Measurements from ENCODE around the gene CDH2.

CDH2 gene

GRCh38 chr18:28168725-28169124 is 8.2 kb downstream of the CDH2 start:
- no peak for DNase-seq (ENCODE audit: low read depth)

DNA sequence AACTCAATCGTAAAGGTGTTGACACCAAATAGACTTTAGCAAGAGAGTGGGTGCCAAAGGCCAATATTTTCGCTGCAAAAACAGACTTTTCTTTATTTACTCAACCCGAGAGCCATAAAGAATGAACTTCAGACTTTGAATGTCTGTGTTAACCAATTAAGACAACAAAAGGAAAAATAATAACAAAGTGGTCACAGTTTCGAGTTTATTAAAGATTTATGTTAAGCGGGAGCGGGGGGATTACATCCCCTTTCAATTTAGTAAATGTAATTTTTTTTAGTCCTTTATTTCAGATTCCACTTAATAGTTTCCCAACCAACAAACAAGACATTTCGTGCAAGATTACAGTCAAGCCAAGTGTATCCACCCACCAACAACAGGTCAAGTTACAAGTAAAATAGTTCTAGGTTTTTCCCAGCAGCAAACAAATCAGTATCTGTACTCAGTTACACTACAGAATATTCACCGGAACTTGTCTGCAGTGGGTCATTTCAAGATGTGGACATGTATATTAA is 9.0 kb downstream of the CDH2 start:
- DNase-seq (ENCODE audit: low read depth) = no peak

DNA sequence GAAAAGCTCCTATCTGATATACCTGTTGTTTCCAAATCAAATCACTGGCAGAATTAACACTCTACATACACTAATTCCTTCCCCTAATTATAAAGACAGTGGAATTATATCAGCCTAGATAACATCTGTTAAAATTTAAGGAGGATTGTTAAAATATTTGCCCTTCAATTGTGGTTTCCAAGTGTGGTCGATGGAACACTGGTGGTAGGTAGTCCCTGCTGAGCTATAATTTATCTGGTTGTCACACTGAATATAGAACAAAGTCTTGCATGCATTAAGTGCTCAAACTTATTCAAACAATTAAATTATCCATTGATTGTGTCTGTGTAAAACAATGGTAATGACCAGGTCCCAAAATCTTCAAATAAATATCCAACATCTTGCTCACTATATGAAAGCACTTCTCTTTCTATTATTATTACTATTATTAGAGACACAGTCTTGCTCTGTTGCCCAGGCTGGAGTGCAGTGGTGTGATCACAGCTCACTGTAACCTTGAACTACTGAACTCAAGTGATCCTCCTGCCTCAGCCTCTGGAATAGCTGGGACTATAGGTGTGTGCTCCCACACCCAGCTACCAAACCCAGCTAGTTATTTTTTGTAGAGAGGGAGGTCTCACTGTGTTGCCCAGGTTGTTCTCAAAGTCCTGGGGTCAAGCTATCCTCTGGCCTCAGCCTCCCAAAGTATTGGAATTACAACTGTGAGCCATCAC is 12.0 kb downstream of the CDH2 start:
- no peak for DNase-seq (ENCODE audit: low read depth)

DNA sequence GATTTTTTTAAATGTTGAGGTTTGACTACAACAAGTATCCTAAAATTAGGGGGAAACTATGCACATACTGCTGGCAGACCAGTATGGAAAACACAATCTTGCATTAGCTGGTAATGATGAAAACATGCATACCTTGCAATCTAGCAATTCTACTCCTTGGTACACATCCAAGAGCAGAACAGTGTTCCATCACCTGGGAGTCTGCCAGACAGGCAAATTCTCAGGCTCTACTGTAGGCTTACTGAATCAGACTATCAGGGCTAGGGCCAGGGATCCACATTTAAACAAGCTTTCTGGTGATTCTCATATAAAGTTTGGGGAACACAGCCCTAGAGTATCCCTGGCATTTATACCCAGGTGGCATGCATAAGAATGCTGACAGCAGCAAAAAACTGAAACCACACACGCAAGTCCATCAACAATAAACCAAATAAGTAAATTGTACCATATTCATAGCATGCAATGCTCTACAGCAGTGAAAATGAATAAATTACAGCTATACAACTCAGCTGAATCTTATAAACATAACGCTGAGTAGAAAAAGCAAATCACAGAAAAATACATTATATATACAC is 13.6 kb downstream of the CDH2 start:
- no peak for DNase-seq (ENCODE audit: low read depth)

GRCh38 chr18:28161608-28162599 is 15.0 kb downstream of the CDH2 start:
- no peak for DNase-seq (ENCODE audit: low read depth)

DNA sequence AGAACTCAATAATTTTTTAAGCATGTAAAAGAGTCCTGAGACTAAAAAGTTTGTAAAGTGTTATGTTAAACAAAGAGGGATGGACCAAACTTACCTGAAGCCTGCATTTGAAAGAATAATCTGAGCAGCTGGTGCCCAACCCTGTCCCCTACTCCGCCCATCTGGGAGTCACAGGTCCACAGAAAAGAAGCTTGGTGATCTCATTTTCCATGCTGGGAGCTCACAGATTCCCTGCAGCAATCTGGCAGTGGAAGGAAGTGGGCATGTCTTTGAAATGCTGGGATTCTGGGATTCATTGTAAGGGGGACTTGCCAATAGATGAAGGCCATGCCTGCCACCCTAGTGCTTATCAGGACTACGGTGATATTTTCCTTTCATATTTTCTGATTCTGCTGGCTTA is 17.9 kb downstream of the CDH2 start:
- no peak for DNase-seq (ENCODE audit: low read depth)

DNA sequence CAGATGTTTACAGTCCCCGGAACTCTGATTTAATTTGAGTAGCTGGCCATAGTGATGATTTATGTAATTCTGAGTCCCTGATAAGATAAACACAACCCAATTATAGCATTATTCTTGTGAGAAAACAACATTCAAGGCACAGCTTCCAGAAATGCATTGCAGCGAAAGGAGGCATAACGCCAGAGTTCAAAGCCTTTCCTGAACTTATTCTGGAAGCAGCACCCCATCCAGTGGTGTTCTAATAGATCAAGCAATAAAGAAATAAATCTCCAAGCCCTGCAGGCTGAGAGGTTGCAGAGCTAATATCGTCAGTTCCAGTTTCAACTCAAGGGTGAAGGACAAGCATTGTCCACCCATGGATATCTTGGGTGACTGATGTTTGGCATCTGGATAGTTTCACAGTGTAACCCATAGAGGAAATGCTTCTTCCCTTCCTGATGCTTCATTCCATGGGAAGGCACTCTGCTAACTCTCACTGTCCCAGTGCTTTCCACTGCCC is 18.8 kb downstream of the CDH2 start:
- DNase-seq (ENCODE audit: low read depth) = no peak

DNA sequence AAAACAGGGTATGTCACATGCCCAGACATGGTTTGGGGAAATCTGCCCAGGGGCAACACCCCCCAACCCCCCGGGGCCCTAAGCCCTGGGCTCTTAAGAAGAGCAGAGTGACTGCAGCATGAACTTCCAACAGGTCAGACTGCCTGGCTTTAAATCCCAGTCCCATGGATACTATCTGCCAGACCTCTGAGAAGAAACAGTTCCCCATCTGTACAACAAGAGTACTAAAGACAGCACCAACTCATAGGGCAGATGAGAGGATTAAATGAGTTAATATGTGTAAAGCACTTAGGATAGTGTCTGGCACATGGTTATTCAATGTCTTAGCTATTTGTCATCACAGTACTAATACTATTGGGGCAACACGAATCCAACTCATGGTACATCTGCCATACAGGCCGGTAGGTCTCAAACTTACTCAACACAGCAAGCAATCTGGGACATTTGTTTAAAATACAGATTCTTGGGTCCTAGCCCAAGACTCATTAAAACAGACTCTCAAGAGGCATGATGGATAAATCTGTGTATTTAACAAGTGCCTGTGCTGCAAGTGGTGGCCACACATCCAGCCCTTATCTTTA is 23.4 kb downstream of the CDH2 start:
- DNase-seq (ENCODE audit: low read depth) = no peak

DNA sequence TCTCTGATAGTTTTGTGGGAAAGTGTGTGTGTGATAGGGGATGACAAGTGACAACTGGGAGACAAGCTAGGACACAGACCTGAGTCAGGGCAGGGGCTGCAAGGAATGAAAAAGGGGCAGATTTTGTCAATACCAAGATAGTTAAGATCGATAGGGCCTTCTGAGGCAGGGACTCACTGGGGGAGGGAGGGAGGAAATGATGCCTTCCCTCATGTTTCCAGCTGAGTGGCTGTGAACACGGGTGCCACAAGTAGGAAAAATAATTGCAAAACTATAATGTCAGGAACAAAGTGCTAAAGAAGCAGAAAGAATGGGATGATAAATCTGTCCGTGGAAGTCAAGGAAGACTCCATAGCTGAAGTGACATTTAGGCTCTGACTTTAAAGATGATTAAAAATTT is 24.2 kb downstream of the CDH2 start:
- DNase-seq (ENCODE audit: low read depth) = no peak

DNA sequence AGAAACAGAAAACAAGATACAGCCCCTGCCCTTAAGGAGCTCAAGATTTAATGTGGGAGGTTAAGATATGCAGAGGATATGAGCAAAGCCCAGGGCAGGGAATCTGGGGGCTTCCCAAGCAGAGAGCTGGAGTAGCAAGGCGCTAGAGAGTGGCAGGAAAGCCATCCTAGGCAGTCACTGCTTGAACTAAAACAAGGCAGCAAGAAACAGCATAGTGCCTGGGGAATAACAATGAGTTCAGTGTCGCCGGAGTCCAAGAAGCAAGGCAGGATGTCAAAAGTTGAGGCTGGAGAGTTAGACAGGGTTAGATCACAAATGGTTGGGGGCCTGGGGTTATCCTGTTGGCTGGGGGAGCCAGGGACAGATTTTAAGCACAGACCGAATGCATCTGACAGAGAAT is 24.6 kb downstream of the CDH2 start:
- DNase-seq (ENCODE audit: low read depth) = no peak

GRCh38 chr18:28151434-28151833 is 25.5 kb downstream of the CDH2 start:
- no peak for DNase-seq (ENCODE audit: low read depth)

DNA sequence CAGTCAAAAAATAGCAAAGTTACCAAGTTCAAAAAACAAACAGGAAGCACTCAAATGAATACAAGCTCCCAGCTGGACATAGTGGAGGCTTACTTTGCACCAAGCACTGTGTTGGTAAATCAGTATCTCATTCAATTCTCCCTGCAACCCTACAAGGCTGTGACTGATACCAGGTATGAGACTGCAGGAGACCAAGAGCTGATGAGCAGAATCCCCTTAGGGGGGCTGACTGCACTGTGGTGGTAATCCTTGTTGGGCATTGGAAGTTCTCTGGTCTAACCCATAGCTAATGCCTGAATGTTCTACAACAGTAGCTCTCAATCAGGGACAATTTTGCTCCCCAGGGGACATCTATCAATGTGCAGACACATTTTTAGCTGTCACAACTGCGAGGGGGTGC is 26.0 kb downstream of the CDH2 start:
- DNase-seq (ENCODE audit: low read depth) = no peak

DNA sequence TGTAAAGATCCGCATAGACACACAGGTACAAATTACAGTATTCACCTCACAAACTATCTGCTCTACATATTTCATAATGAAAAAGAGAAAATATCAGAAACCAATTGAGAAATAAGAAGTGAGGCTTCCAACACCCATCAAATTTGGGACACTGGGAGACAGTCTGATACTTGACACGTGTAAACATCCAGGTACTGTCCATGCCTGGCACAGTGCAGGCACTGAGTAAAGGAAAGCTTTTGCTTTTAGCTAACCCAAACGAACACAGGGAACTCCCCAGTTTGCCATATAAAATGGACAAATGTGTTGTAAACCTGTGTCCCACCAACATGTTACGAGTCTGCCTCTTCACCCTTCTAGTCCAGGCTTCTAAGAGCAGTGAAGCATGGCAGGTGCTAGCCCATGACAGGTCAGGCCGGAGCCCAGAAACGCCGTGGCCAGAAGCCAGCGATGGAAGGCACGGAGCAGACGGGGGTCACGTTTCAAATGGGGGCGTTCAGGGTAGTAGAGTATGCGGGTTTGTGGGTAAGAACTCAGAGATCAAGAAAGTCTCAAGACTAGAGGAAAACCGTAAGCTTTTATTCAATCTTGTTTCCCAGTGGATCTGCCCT is 27.0 kb downstream of the CDH2 start:
- DNase-seq (ENCODE audit: low read depth) = no peak

GRCh38 chr18:28147674-28148171 is 29.2 kb downstream of the CDH2 start:
- DNase-seq (ENCODE audit: low read depth) = no peak

DNA sequence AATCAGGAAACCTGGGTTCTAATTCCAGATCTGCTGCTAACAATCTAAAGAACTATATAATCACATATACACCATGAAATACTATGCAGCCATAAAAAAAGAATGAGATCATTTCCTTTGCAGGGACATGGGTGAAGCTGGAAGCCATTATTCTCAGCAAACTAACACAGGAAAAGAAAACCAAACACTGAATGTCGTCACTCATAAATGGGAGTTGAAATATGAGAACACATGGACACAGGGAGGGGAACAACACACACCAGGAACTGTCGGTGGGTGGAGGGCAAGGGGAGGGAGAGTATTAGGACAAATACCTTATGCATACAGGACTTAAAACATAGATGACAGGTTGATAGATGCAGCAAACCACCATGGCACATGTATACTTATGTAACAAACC is 33.2 kb downstream of the CDH2 start:
- no peak for DNase-seq (ENCODE audit: low read depth)

DNA sequence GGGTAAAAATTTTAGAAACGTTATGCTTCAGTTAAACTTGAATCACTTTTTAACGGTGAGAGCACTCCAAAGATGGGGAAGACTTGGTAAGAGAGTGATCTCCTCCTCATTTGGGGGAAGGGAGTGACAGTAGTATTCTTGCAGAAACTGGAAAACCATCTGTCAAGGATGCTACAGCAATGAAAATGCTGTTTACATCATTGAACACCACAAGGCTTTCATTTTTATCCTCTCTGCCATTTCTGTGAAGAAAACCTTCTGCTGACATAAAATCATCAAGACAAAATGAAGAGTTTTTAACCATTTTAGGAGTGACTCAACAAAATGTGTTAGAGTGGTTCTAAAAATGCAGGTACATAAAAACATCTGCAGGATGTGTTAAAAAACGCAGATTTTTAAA is 38.1 kb downstream of the CDH2 start:
- no peak for DNase-seq (ENCODE audit: low read depth)

DNA sequence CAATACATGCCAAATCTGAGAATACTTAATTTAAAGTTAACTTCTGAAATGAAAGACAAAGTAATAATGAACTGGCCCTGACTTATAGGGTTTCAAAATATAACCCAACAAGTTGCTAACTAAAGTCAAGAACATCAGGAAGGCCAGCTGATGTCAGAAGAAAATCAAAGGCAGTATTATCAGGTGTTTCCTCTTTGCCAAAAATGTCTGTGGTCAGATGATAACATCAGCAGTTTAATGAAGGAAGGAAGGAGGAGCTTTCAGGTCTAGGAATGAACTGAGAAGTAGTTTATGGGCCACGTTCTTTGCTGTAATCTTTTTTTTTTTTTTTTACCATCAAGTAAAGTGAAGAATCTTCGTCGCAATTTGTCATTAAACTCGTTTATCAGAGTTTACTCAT is 40.9 kb downstream of the CDH2 start:
- no peak for DNase-seq (ENCODE audit: low read depth)

- DNase-seq (ENCODE audit: low read depth) = no peak
Observed at GRCh38 chr18:28134774-28135173, 42.2 kb downstream of the CDH2 start.

DNA sequence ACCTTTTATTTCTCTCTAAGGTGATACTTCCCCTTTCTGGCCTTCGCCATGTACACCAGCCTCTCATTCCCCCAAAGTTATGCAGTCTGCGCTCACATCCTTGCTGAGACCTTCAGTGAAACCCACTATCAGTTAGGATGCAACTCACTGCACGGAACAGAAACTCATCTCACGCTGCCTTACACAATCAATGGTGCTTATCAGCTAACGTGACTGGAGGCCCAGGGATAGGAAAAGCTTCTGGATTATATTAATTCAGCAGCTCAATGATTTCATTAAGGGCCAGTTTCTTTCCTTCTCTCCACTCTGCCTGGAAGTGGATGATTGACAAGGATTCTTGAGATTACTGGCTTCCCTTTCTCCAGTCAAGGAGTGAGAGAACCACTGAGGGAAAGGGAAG is 44.8 kb downstream of the CDH2 start:
- DNase-seq (ENCODE audit: low read depth) = no peak

DNA sequence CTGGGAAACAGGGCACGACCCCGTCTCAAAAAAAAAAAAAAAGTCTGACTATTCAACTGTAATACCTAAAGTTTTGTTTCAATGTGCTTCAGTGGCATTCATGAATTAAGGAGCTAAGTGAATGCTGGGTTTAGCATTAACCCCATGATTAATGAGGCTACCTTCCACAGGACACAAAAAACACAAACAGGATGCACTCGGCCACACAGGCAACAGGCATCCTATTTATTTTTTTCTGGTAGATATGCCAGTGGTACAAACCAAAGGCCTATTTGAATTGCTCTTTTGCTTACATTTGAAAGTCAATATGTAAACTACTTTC is 48.3 kb downstream of the CDH2 start:
- DNase-seq (ENCODE audit: low read depth) = no peak

GRCh38 chr18:28127763-28128658 is 48.9 kb downstream of the CDH2 start:
- no peak for DNase-seq (ENCODE audit: low read depth)

Measured in T-helper 22 cell (primary cell).